Gastroesophageal sphincter (tissue), 4 donors: ENCODE data around the gene SLC38A6. TPM values are rescaled to one million over a fixed set of nuclear protein-coding genes. Genes with fewer than 3 reads are reported as not detected.

ENCODE experiments used
- ATAC-seq: fragments of 150-250 bp; one replicate; pipeline ENCODE4 v1.9.1; 2016; ENCODE audit warnings: mild to moderate bottlenecking, moderate library complexity
- H3K27ac ChIP-seq, 4 donors: fragments of 200-600 bp; sonication (generic) in 3 of 4; 1 replicate in 3 of 4; 2 replicates in 1 of 4; pipeline ENCODE4 v1.5.1; 2016 to 2019
- H3K27me3 ChIP-seq: fragments of 200-600 bp; sonication (generic); one replicate; pipeline ENCODE4 v1.5.1; 2019
- H3K36me3 ChIP-seq, 2 donors: fragments of 200-600 bp; sonication (generic); one replicate each; pipeline ENCODE4 v1.5.1; 2019; ENCODE audit warnings: control low read depth in 1 of 2
- H3K4me1 ChIP-seq, 3 donors: fragments of 200-600 bp; sonication (generic); 1 replicate in 2 of 3; 2 replicates in 1 of 3; pipeline ENCODE4 v1.5.1; 2016 to 2019; ENCODE audit warnings: control low read depth in 2 of 3
- H3K4me3 ChIP-seq, 2 donors: fragments of 200-600 bp; sonication (generic); one replicate each; pipeline ENCODE4 v1.5.1; 2019; ENCODE audit warnings: mild to moderate bottlenecking in 1 of 2, moderate library complexity in 1 of 2
- H3K9me3 ChIP-seq, 3 donors: fragments of 200-600 bp; sonication (generic); one replicate each; pipeline ENCODE4 v1.5.1; 2017 to 2019; ENCODE audit warnings: control low read depth in 2 of 3
- EP300 ChIP-seq: sonication (generic); formaldehyde crosslinking; IDR thresholded peaks from one replicate; pipeline ENCODE4 v1.6.1; 2017; ENCODE audit warnings: antibody characterized with exemption, mild to moderate bottlenecking
- POLR2A ChIP-seq, 2 donors: fragments of 450-650 bp; IDR thresholded peaks; one replicate each; pipeline ENCODE4 v1.6.1; 2017; ENCODE audit warnings: antibody characterized with exemption in 2 of 2, mild to moderate bottlenecking in 2 of 2, moderate library complexity in 1 of 2
- POLR2AphosphoS5 ChIP-seq: sonication (generic); formaldehyde crosslinking; IDR thresholded peaks from one replicate; pipeline ENCODE4 v1.6.1; 2017; ENCODE audit warnings: antibody characterized with exemption
- WGBS, 2 donors: methylation state at CpG; one replicate each; pipeline ENCODE4 v1.1.5; 2018; ENCODE audit warnings: low coverage in 1 of 2; 5-methylcytosine and 5-hydroxymethylcytosine counted together
- total RNA-seq, 4 donors: library from RNA; depleted of rRNA; stranded (reverse); fragments of >200 nt; gene quantifications; one replicate each; pipeline ENCODE4 v1.1.0, GENCODE V29; 2016
- TF ChIP-seq, protein P1 (sequence below), 4 experiments: fragments of 200-600 bp in 2 of 4; fragments of 450-650 bp in 2 of 4; sonication (generic) in 1 of 4; IDR thresholded peaks; one replicate each; pipeline ENCODE4 v1.5.1; 2017 to 2019; ENCODE audit warnings: antibody characterized with exemption in 4 of 4, mild to moderate bottlenecking in 2 of 4, moderate library complexity in 2 of 4

Gene SLC38A6
- total RNA-seq, 4 donors from 2014 or later, result 11.9 to 19.9 (median 16.2) TPM

DNA sequence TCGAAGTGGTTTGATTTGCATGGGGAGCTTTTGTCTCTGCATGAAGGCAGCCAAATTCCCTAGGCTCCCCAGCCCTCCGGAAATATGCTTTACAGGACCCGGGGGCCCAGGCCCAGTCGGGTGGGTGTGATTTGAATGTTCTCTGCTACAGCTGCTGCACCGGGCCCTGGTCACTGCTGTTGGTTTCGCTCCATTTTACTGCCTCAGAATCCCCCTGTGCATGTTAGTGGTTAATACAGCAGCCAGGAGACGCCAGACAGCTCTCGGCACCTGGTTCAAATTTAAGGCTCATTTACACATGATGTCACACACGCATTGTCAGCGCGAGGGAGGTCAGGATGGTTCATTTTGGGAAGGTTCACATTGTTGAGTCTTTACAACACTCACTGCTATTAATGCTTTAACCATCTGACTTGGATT lies 99.6 kb downstream of the SLC38A6 start:
- H3K4me3 ChIP-seq, result no peak overlapping the region
- TF ChIP-seq, protein P1, sequence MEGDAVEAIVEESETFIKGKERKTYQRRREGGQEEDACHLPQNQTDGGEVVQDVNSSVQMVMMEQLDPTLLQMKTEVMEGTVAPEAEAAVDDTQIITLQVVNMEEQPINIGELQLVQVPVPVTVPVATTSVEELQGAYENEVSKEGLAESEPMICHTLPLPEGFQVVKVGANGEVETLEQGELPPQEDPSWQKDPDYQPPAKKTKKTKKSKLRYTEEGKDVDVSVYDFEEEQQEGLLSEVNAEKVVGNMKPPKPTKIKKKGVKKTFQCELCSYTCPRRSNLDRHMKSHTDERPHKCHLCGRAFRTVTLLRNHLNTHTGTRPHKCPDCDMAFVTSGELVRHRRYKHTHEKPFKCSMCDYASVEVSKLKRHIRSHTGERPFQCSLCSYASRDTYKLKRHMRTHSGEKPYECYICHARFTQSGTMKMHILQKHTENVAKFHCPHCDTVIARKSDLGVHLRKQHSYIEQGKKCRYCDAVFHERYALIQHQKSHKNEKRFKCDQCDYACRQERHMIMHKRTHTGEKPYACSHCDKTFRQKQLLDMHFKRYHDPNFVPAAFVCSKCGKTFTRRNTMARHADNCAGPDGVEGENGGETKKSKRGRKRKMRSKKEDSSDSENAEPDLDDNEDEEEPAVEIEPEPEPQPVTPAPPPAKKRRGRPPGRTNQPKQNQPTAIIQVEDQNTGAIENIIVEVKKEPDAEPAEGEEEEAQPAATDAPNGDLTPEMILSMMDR (IDR thresholded peaks at IDR 0.05), result no peak
- TF ChIP-seq POLR2A (IDR thresholded peaks at IDR 0.05) (no peak), POLR2AphosphoS5 (no peak), EP300 (no peak)
- no peaks in the 10 kb centered on the region for H3K4me1 ChIP-seq
- H3K36me3 ChIP-seq, result peaks cover 0 to 28% of the 10 kb centered on the region in 2 donors
- no peak overlapping the region for H3K27ac ChIP-seq
- 68% methylated on average over 4 of the region's 11 CpGs; no CpG with 5 or more reads in 1 of the 2 donors for WGBS, 2 donors
- no peaks in the 10 kb centered on the region for H3K27me3 ChIP-seq
- no peak for ATAC-seq
- no peaks in the 10 kb centered on the region for H3K9me3 ChIP-seq

DNA sequence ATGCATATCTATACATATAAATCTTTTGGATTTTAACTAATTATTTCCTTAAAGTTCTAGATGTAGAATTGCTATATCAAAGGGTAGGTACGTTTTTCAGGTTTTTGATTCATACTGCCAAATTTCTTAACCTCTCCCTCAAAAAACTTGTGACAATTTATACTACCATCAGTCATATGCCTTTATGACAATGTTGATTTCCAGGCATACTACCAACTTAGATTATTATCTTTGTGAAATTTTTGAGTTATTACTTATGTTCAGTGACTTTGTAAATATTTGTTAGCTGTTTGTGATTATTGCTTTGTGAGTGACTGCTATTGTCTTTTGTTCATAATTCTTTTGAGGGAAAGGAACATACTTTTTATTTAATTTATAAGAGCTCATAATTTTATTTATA lies 107.0 kb downstream of the SLC38A6 start:
- Histone ChIP-seq H3K27me3 (no peaks in the 10 kb centered on the region), H3K4me1 (peaks cover 0 to 12% (median 0%) of the 10 kb centered on the region in 3 donors), H3K9me3 (no peaks in the 10 kb centered on the region), H3K36me3 (peaks cover 0 to 22% of the 10 kb centered on the region in 2 donors), H3K4me3 (no peak overlapping the region), H3K27ac (no peak overlapping the region)
- no peak for TF ChIP-seq POLR2A (IDR thresholded peaks at IDR 0.05)
- no peak for TF ChIP-seq EP300
- TF ChIP-seq POLR2AphosphoS5, result no peak
- TF ChIP-seq, protein P1 (IDR thresholded peaks at IDR 0.05), result no peak
- WGBS, 2 donors, result 67 to 89% methylated on average over 1 of the region's 1 CpG
- no peak for ATAC-seq

DNA sequence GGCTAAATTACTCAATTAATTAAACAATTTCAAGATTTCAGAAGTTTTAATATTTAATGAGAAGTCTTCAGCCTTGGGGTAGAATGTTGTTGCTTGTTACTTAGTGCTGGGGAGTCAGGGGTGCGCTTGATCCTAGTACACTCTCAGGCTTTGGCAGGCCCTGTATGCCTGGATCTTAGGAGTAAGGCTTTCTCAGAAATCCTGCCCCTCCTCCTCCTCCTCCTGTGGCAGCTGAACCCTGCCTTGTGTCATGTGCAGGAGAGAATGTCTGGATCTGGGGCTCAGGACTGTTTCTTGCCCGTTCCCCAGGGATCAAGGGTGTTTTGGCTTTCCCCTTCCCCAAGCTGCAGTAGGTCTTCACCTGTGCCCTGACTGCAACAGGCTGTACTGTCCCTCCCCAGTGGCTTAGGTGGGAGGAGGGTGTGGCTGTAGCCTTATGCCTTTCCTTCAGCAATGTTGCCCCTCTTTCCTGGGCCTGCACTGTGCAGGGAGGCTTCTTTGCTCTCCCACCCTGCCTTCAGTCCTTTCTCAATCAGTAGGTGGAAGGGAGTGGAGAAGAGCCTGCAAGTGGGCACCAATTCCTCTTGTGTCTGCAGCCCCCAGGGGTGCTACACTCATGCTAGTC lies 108.2 kb downstream of the SLC38A6 start:
- no peak overlapping the region for H3K4me3 ChIP-seq
- ATAC-seq, result no peak
- H3K27me3 ChIP-seq, result no peaks in the 10 kb centered on the region
- no peak overlapping the region for H3K27ac ChIP-seq
- WGBS, 2 donors, result 46 to 100% methylated on average over 1 to 2 of the region's 2 CpGs
- no peaks in the 10 kb centered on the region for H3K9me3 ChIP-seq
- peaks cover 0 to 12% (median 0%) of the 10 kb centered on the region in 3 donors for H3K4me1 ChIP-seq
- TF ChIP-seq, protein P1 (IDR thresholded peaks at IDR 0.05), result no peak
- no peak for TF ChIP-seq POLR2A (IDR thresholded peaks at IDR 0.05)
- TF ChIP-seq EP300, result no peak
- TF ChIP-seq POLR2AphosphoS5, result no peak
- peaks cover 0 to 11% of the 10 kb centered on the region in 2 donors for H3K36me3 ChIP-seq

DNA sequence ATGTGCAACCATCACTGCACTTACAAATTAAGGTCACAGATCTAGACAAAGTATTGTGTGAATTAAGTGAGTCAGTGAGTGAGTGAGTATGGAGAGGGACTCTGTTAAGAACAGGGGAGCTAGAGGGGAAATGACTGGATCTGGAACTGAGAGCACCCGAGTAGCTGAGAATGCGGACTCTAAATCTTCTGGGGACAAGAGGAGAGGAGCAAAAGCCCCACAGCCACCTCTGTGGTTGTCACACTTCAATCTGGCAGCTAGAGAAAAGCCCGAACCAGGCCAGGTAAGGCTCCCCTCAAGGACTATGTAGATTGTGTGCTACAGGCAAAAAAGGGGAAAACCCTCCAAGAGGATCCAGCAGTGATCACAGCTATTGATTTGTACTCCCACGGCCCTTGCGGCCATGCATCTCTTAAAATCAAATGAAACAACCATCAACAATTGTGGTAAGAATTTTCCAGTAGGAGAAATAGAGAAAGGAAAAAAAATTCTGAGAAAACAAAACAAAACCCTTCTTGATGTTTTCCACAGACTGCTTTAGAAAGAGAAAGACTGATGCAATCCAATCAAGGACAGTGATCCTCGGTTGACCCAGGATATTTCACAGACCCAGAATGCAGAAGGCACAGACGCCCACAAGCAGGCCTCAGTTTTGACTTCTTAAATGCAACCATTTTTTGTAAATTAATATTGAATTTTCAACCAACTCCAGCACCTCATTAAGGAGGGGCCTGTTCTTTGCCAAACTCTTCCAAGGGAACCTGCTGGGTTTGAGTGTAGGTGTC lies 109.6 kb downstream of the SLC38A6 start:
- TF ChIP-seq EP300, result no peak
- TF ChIP-seq POLR2A (IDR thresholded peaks at IDR 0.05), result no peak
- TF ChIP-seq POLR2AphosphoS5, result no peak
- TF ChIP-seq, protein P1 (IDR thresholded peaks at IDR 0.05), result no peak
- no peaks in the 10 kb centered on the region for H3K36me3 ChIP-seq
- 71 to 80% methylated on average over 6 to 7 of the region's 7 CpGs for WGBS, 2 donors
- no peaks in the 10 kb centered on the region for H3K27me3 ChIP-seq
- H3K4me1 ChIP-seq, result peaks cover 0 to 12% (median 0%) of the 10 kb centered on the region in 3 donors
- ATAC-seq, result no peak
- no peak overlapping the region for H3K27ac ChIP-seq
- no peaks in the 10 kb centered on the region for H3K9me3 ChIP-seq
- no peak overlapping the region for H3K4me3 ChIP-seq
